ENCODE data around the gene NEGR1.
"Not testable (repeated sequence)": the region's sequence is repeated elsewhere in the genome, so short reads cannot be mapped to it uniquely, and the experiment has no call there.

Gene NEGR1

DNA sequence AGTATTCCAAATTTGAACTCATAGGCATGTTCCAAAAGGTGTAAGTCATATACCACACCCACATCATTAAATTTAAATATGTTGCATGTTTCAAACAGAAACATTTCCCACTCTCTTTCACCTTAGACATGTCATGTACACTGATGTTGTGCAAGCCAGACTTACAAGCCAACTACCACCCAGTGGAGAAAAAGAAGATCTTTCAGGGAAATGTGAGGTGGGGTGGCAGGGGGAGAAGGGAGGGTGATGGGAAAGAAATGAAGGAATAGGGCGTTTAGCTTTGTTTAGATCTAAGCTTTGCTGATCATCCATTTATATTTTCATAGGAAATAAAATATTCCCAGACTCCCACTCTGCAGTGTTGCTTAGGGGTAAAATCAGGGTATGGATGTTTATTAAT, 1.6 kb downstream of the NEGR1 start:
- no peak overlapping the region for H3K4me3 ChIP-seq (ENCODE audit: low read depth, low read length)
- no peak for TF ChIP-seq CTCF (IDR thresholded peaks at IDR 0.05; ENCODE audit: borderline replicate concordance, insufficient read depth, low read depth, low read length)

DNA sequence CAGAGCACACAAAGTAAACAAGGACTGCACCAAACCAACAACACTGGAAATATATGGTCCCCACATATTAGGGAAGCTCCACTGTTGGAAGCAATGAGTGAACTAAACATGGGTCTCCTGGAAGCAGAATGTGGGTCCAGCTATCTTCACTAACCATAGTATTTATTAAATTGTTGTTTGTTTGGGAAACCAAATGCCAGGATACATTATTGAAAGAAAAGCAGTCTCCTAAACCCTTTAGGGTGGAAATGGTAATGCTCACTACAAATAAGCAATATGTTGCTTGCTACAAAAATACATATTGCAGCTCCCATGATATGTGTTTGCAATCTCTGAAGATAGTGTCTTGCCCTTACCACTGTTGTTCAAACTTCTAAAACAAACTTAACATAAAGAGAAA, 2.2 kb downstream of the NEGR1 start:
- H3K4me3 ChIP-seq (ENCODE audit: low read depth, low read length) = no peak overlapping the region
- no peak for TF ChIP-seq CTCF (IDR thresholded peaks at IDR 0.05; ENCODE audit: borderline replicate concordance, insufficient read depth, low read depth, low read length)

- no peak overlapping the region for H3K4me3 ChIP-seq (ENCODE audit: low read depth, low read length)
- TF ChIP-seq CTCF (IDR thresholded peaks at IDR 0.05; ENCODE audit: borderline replicate concordance, insufficient read depth, low read depth, low read length) = no peak
Observed at GRCh38 chr1:72278461-72278860, 3.9 kb downstream of the NEGR1 start.

DNA sequence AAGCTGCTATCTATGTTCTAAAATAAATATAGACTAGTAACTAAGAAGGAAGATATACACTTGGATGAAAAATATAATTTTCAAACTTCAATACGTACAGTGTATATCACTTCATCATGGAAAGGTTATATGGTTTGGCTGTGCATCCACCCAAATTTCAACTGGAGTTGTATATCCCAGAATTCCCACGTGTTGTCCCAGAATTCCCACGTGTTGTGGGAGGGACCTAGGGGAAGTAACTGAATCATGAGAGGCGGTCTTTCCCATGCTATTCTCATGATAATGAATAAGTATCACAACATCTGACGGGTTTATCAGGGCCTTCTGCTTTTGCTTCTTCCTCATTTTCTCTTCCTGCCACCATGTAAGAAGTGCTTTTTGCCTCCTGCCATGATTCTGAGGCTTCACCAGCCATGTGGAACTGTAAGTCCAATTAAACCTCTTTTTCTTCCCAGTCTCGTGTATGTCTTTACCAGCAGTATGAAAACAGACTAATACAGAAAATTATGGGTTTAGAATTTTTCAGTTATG, 10.7 kb downstream of the NEGR1 start:
- H3K4me3 ChIP-seq (ENCODE audit: low read depth, low read length) = no peak overlapping the region
- TF ChIP-seq CTCF (IDR thresholded peaks at IDR 0.05; ENCODE audit: borderline replicate concordance, insufficient read depth, low read depth, low read length) = no peak

DNA sequence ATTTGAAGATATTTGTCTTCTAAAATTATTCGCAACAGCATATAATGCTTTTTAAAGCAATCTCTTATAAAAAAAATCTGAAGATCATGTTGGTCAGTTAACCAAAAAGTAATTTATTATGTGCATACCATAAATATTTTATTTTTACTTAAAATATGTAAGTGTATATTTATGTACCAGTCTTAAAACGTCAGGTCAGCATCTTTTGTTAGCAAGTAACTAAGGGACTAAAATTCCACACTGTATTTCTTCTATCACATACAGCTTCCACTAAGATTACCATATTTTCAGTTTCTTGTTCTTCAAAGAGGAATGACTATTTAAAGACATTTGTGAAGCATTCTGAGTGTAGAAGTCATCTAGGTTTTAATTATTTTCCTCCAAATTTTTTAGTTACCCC, 19.6 kb downstream of the NEGR1 start:
- TF ChIP-seq CTCF (IDR thresholded peaks at IDR 0.05; ENCODE audit: borderline replicate concordance, insufficient read depth, low read depth, low read length) = no peak
- no peak overlapping the region for H3K4me3 ChIP-seq (ENCODE audit: low read depth, low read length)

DNA sequence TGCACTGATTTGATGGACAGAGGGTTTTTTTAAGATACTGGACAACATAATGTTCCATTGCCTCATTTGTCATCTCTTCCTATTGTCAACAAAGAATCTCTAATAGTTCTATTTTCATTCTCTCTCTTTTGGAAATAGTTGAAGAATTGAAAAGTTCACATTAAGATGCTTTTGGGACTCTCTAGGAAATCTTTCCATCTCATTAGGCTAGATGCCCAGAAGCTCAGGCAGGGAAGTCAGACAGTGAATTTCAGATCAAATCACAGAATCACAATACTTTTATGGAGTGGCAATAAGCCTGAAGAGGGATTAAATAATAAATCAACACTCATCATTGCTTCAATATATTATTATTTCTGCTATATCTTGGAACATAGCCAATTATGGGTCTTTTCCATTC, 29.2 kb downstream of the NEGR1 start:
- TF ChIP-seq CTCF (IDR thresholded peaks at IDR 0.05; ENCODE audit: borderline replicate concordance, insufficient read depth, low read depth, low read length) = no peak
- no peak overlapping the region for H3K4me3 ChIP-seq (ENCODE audit: low read depth, low read length)

- no peak for TF ChIP-seq CTCF (IDR thresholded peaks at IDR 0.05; ENCODE audit: borderline replicate concordance, insufficient read depth, low read depth, low read length)
- H3K4me3 ChIP-seq (ENCODE audit: low read depth, low read length) = no peak overlapping the region
Observed at GRCh38 chr1:72241397-72241796, 40.9 kb downstream of the NEGR1 start.

- not testable (repeated sequence) for H3K4me3 ChIP-seq (ENCODE audit: low read depth, low read length)
Observed at GRCh38 chr1:72235931-72236330, 46.4 kb downstream of the NEGR1 start.
